IMR-90 (cell line): ENCODE results near the gene PDZK1. TPM values are rescaled to one million over a fixed set of nuclear protein-coding genes. Genes with fewer than 3 reads are reported as not detected.
A peak's percentile ranks its signal among the peaks of the same experiment; 100 is the strongest.

Experiments
- ATAC-seq: fragments of 200-7000 bp; cut with Tn5 transposase; 2 replicates; pipeline ENCODE4 v1.9.1; 2020; ENCODE audit warnings: low read depth, mild to moderate bottlenecking, moderate library complexity
- Bru-seq: library from RNA; stranded (reverse); fragments of 400-500 nt; gene quantifications from one replicate; lab custom pipeline; 2021; lab: Mats Ljungman, UMichigan
- BruChase-seq, 2 experiments: library from RNA; stranded (reverse); fragments of 400-500 nt; gene quantifications; one replicate each; lab custom pipeline; 2021; lab: Mats Ljungman, UMichigan
- BruUV-seq: library from RNA; stranded (reverse); fragments of 400-500 nt; replicated peaks from 2 replicates; lab custom pipeline; 2021; lab: Mats Ljungman, UMichigan
- CTCF ChIA-PET: fragments of 300-600 bp; formaldehyde crosslinking; extraction: SDS; loops from one replicate; lab custom pipeline; 2021; ENCODE audit warnings: antibody characterized with exemption; lab: Yijun Ruan, JAX
- POLR2A ChIA-PET: fragments of 300-600 bp; sonication (Branson Sonifier 250); formaldehyde crosslinking; loops from one replicate; lab custom pipeline; 2022; ENCODE audit warnings: antibody characterized with exemption; ENCODE audit not compliant: unreplicated experiment; lab: Charles Lee
- DNase-seq: peaks from one replicate; pipeline ENCODE4 v3.0.0; 2013
- H2AFZ ChIP-seq: replicated peaks from 2 replicates; pipeline ENCODE3; 2013; ENCODE audit warnings: low read length, mild to moderate bottlenecking; ENCODE audit not compliant: poor library complexity
- H2AK5ac ChIP-seq: 2 replicates; pipeline ENCODE4 v1.6.1; 2013; ENCODE audit warnings: low read depth, low read length, inconsistent platforms
- H2AK9ac ChIP-seq: replicated peaks from 2 replicates; pipeline ENCODE3; 2013; ENCODE audit warnings: mild to moderate bottlenecking, low read depth, low read length, moderate library complexity; ENCODE audit not compliant: poor library complexity
- H2BK120ac ChIP-seq: 2 replicates; pipeline ENCODE4 v1.6.1; 2013; ENCODE audit warnings: low read depth, low read length, inconsistent platforms
- H2BK15ac ChIP-seq: 3 replicates; pipeline ENCODE4 v1.6.1; 2013; ENCODE audit warnings: low read depth, low read length, inconsistent platforms
- H2BK20ac ChIP-seq: 2 replicates; pipeline ENCODE4 v1.6.1; 2013; ENCODE audit warnings: low read depth, mild to moderate bottlenecking, inconsistent platforms, low read length, moderate library complexity
- H2BK5ac ChIP-seq: 2 replicates; pipeline ENCODE4 v1.6.1; 2013; ENCODE audit warnings: mild to moderate bottlenecking, low read depth, low read length, inconsistent platforms; ENCODE audit not compliant: poor library complexity, severe bottlenecking
- H3K14ac ChIP-seq: replicated peaks from 2 replicates; pipeline ENCODE4 v1.6.1; 2013; ENCODE audit warnings: low read depth, low read length, inconsistent platforms
- H3K18ac ChIP-seq: 2 replicates; pipeline ENCODE4 v1.6.1; 2013; ENCODE audit warnings: low read depth, low read length, control low read depth
- H3K23ac ChIP-seq: 2 replicates; pipeline ENCODE4 v1.6.1; 2013; ENCODE audit warnings: low read depth, low read length, inconsistent platforms
- H3K27ac ChIP-seq: 2 replicates; pipeline ENCODE4 v1.5.1; 2013; ENCODE audit warnings: mild to moderate bottlenecking, control low read depth, low read length; ENCODE audit not compliant: insufficient read depth
- H3K27me3 ChIP-seq: 2 replicates; pipeline ENCODE4 v1.6.1; 2013; ENCODE audit warnings: low read length; ENCODE audit not compliant: control insufficient read depth, insufficient read depth
- H3K36me3 ChIP-seq: 2 replicates; pipeline ENCODE4 v1.6.1; 2013; ENCODE audit warnings: low read length, mixed read lengths; ENCODE audit not compliant: control insufficient read depth, insufficient read depth
- H3K4ac ChIP-seq: 2 replicates; pipeline ENCODE4 v1.6.1; 2013; ENCODE audit warnings: low read depth, low read length, inconsistent platforms
- H3K4me1 ChIP-seq: 2 replicates; pipeline ENCODE4 v1.6.1; 2013; ENCODE audit warnings: low read length, mixed read lengths; ENCODE audit not compliant: control insufficient read depth, insufficient read depth
- H3K4me2 ChIP-seq: 2 replicates; pipeline ENCODE4 v1.6.1; 2013; ENCODE audit warnings: low read depth, mild to moderate bottlenecking, control low read depth, low read length, moderate library complexity
- H3K4me3 ChIP-seq: 2 replicates; pipeline ENCODE4 v1.5.1; 2013; ENCODE audit warnings: low read depth, mild to moderate bottlenecking, control low read depth, low read length, moderate library complexity; ENCODE audit not compliant: insufficient read depth
- H3K56ac ChIP-seq: 2 replicates; pipeline ENCODE4 v1.6.1; 2013; ENCODE audit warnings: low read length, inconsistent platforms; ENCODE audit not compliant: insufficient read depth; ENCODE audit errors: extremely low read depth
- H3K79me1 ChIP-seq, 2 experiments: 2 replicates each; pipeline ENCODE4 v1.6.1; 2013; ENCODE audit warnings: low read length in 2 of 2, inconsistent platforms in 1 of 2, low read depth in 1 of 2
- H3K9ac ChIP-seq: 2 replicates; pipeline ENCODE4 v1.6.1; 2013; ENCODE audit warnings: low read depth, low read length, control low read depth
- H3K9me1 ChIP-seq: 2 replicates; pipeline ENCODE4 v1.6.1; 2013; ENCODE audit warnings: low read length, inconsistent platforms; ENCODE audit not compliant: insufficient read depth
- H3K9me3 ChIP-seq: 2 replicates; pipeline ENCODE4 v1.6.1; 2013; ENCODE audit warnings: low read length; ENCODE audit not compliant: control insufficient read depth, insufficient read depth
- H4K20me1 ChIP-seq: 2 replicates; pipeline ENCODE4 v1.6.1; 2013; ENCODE audit warnings: low read length, inconsistent platforms; ENCODE audit not compliant: insufficient read depth
- H4K5ac ChIP-seq: 2 replicates; pipeline ENCODE4 v1.6.1; 2013; ENCODE audit warnings: mild to moderate bottlenecking, low read depth, low read length, control low read depth
- H4K8ac ChIP-seq, 2 experiments: 2 replicates each; pipeline ENCODE4 v1.6.1; 2013; ENCODE audit warnings: low read depth in 2 of 2, low read length in 2 of 2, control low read depth in 1 of 2, inconsistent platforms in 1 of 2
- H4K91ac ChIP-seq: 2 replicates; pipeline ENCODE4 v1.6.1; 2013; ENCODE audit warnings: low read depth, low read length, inconsistent platforms; ENCODE audit not compliant: insufficient read depth
- CEBPB ChIP-seq: IDR thresholded peaks from 2 replicates; pipeline ENCODE4 v1.6.1; 2012; ENCODE audit warnings: low read depth, low read length, improper control_type of control experiment
- CHD1 ChIP-seq: IDR thresholded peaks from 2 replicates; pipeline ENCODE4 v1.6.1; 2012; ENCODE audit warnings: low read depth, low read length, improper control_type of control experiment
- ELK1 ChIP-seq: fragments of 150-350 bp; IDR thresholded peaks from 2 replicates; pipeline ENCODE4 v1.6.1; 2016; ENCODE audit warnings: low read depth, mild to moderate bottlenecking, low read length, moderate library complexity, borderline replicate concordance
- FOS ChIP-seq: fragments of 150-350 bp; IDR thresholded peaks from 2 replicates; pipeline ENCODE4 v1.6.1; 2016; ENCODE audit warnings: low read depth, low read length
- MAZ ChIP-seq: IDR thresholded peaks from 2 replicates; pipeline ENCODE4 v1.6.1; 2012; ENCODE audit warnings: low read depth, mild to moderate bottlenecking, low read length, improper control_type of control experiment, moderate library complexity, borderline replicate concordance
- NFE2L2 ChIP-seq: fragments of 150-350 bp; IDR thresholded peaks from 2 replicates; pipeline ENCODE4 v1.6.1; 2016; ENCODE audit warnings: low read depth, mild to moderate bottlenecking, low read length
- POLR2A ChIP-seq: IDR thresholded peaks from 2 replicates; pipeline ENCODE4 v1.6.1; 2012; ENCODE audit warnings: mild to moderate bottlenecking, low read depth, low read length
- RCOR1 ChIP-seq: IDR thresholded peaks from 2 replicates; pipeline ENCODE4 v1.6.1; 2012; ENCODE audit warnings: mild to moderate bottlenecking, low read length, improper control_type of control experiment; ENCODE audit not compliant: insufficient replicate concordance
- RFX5 ChIP-seq: IDR thresholded peaks from 2 replicates; pipeline ENCODE4 v1.8.0; 2012; ENCODE audit warnings: low read depth, mild to moderate bottlenecking, low read length, moderate library complexity
- SMC3 ChIP-seq: fragments of 150-350 bp; IDR thresholded peaks from 2 replicates; pipeline ENCODE4 v1.6.1; 2016; ENCODE audit warnings: low read depth, mild to moderate bottlenecking, antibody characterized with exemption, low read length, moderate library complexity
- WGBS, 2 experiments: methylation state at CpG; one replicate each; pipeline versions ENCODE4 v1.1.5 to v1.1.7; 2013; ENCODE audit warnings: missing lambda C conversion rate in 2 of 2; ENCODE audit not compliant: insufficient read length in 1 of 2; ENCODE audit errors: extremely low coverage in 2 of 2; 5-methylcytosine and 5-hydroxymethylcytosine counted together
- dilution Hi-C: fragments of 300-500 bp; cut with HindIII; formaldehyde crosslinking; loops from one replicate; pipeline ENCODE4 v1.14.3; 2018; ENCODE audit warnings: low sequenced_read_pairs; ENCODE audit not compliant: unreplicated experiment
- in situ Hi-C: fragments of 300-500 bp; cut with MboI; formaldehyde crosslinking; loops from 3 replicates; pipeline ENCODE4 v1.14.3; 2019; ENCODE audit warnings: low sequenced_read_pairs, inconsistent platforms, mixed read lengths
- intact Hi-C: fragments of 100-400 bp; cut with micrococcal nuclease; formaldehyde crosslinking; loops from 2 replicates; pipeline ENCODE4 v1.10.0; 2022
- long read RNA-seq: library from polyadenylated mRNA; unstranded; transcript quantifications from one replicate; pipeline ENCODE4 v2.0.0, GENCODE V29; 2021; ENCODE audit not compliant: unreplicated experiment
- polyA plus RNA-seq, 3 experiments: library from polyadenylated mRNA; depleted of rRNA; stranded (reverse); fragments of >200 nt; gene quantifications; 2 replicates each; pipeline ENCODE4 v1.2.3, GENCODE V29; 2012; ENCODE audit warnings: low replicate concordance in 1 of 3
- total RNA-seq: library from RNA; depleted of rRNA; stranded (reverse); fragments of >200 nt; gene quantifications from 2 replicates; pipeline ENCODE4 v1.2.3, GENCODE V29; 2012; rRNA removed

PDZK1 gene
- total RNA-seq (1.4 and 1.7 TPM in 2 replicates), polyA plus RNA-seq (2012; rRNA removed) (1.6 and 2.1 TPM in 2 replicates), Bru-seq, nascent RNA (percentile 40 among the genes with signal in this experiment), BruChase-seq, experiment 1, labeled RNA remaining after a 6-hour chase (percentile 63 among the genes with signal in this experiment), BruChase-seq, experiment 2, labeled RNA remaining after a 2-hour chase (percentile 58 among the genes with signal in this experiment)
- polyA plus RNA-seq (2012; cell fraction: cytosol; rRNA removed) = 0.21 and 1.9 TPM in 2 replicates
- 0.42 and 4.7 TPM in 2 replicates for polyA plus RNA-seq (2012; cell fraction: nucleus; rRNA removed; ENCODE audit: low replicate concordance)
- long read RNA-seq, partial matches to known transcripts = 0 of 1 reads
- long read RNA-seq, other reads (novel, unspliced or antisense) = 1 of 1 reads

DNA sequence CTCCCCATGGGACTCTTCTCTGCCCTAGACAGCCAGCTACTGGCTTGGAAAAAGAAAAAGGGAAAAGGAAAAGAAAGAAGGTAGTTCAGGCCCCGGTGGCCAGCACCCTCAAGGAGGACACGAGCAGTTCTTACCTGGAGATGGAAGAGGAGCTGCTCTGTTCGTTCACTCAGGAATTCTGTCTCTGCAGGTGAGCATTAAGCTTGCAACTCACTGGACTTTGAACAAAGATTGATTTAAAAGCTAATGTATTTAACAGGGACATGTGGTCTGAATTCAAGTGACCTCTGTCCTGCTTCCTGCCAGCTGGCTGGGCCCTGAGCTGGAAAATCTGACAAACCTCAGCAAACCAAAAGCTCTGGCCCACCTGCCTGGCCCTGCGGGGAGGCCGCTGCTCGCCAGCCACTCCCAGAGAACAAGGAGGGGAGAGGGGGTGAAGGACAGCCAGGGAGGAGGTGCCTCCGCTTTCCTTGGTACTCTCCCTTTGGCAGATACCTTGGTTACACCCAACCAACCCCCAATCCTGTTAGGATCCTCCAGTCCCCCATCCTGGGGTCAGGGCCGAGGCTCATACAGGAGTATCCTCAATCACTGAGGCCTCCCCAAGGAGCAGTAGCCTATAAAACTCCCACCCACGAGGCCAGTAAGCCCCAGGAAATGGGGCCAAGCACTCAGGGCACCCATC, at the start of gene PDZK1:
PDZK1 (minus strand) TSS at position 186 of the 685 bp plus-strand sequence. CDS start 19,347 bp downstream, outside the sequence.
- H3K9me1 ChIP-seq = peaks cover 15% of the 10 kb centered on the region
- H3K23ac ChIP-seq = peak within 1 kb of the TSS; percentile 86
- H2BK5ac ChIP-seq = no peak within 1 kb of the TSS
- H3K18ac ChIP-seq = peak within 1 kb of the TSS; percentile 26; the same call in 1 of the 2 replicates
- peak within 1 kb of the TSS; percentile 77 for H2AK9ac ChIP-seq
- H3K4me2 ChIP-seq = no peak within 1 kb of the TSS
- no peaks in the 10 kb centered on the region for H3K79me1 ChIP-seq
- H3K9me3 ChIP-seq = no peaks in the 10 kb centered on the region
- DNase-seq (no peak), ATAC-seq (no peak)
- 83% methylated on average over 1 of the region's 9 CpGs; no CpG with 5 or more reads in 1 of the 2 experiments for WGBS, 2 experiments
- no peaks in the 10 kb centered on the region for H3K27me3 ChIP-seq
- intact Hi-C loops (no loop called here), dilution Hi-C loops (no loop called here), in situ Hi-C loops (no loop called here)
- H3K36me3 ChIP-seq = no peaks in the 10 kb centered on the region
- peak within 1 kb of the TSS in 1 of 2 experiments; percentile 65; a peak in 2 of 4 replicates for H4K8ac ChIP-seq
- peak within 1 kb of the TSS; percentile 18; the same call in 1 of the 3 replicates for H2BK15ac ChIP-seq
- ChIA-PET CTCF (interaction anchor here (1.2 to 1.9 kb wide), 2 partner anchors 12 to 14 kb away, joined by 3 to 4 read pairs; no protein-coding TSS in a partner anchor), POLR2A (no interaction called here)
- H3K4me1 ChIP-seq = peaks cover 17% of the 10 kb centered on the region
- H2BK120ac ChIP-seq = peak within 1 kb of the TSS; percentile 70
- BruUV-seq = no TSS peak
- H2AK5ac ChIP-seq = peak within 1 kb of the TSS; percentile 65
- no peak within 1 kb of the TSS for H3K56ac ChIP-seq
- H4K20me1 ChIP-seq = no peaks in the 10 kb centered on the region
- peak within 1 kb of the TSS; percentile 20; the same call in 1 of the 2 replicates for H2BK20ac ChIP-seq
- no peak within 1 kb of the TSS for H3K9ac ChIP-seq
- TF ChIP-seq POLR2A (no peak), FOS (no peak), NFE2L2 (no peak), CHD1 (no peak), RCOR1 (no peak), SMC3 (no peak), ELK1 (no peak), RFX5 (no peak), CEBPB (no peak), MAZ (no peak)
- H4K91ac ChIP-seq = peak within 1 kb of the TSS; percentile 32
- H3K4ac ChIP-seq = peak within 1 kb of the TSS; percentile 60; the same call in 1 of the 2 replicates
- peak within 1 kb of the TSS; percentile 38 for H3K14ac ChIP-seq
- H3K4me3 ChIP-seq = no peak within 1 kb of the TSS
- peak within 1 kb of the TSS; percentile 15; the same call in 1 of the 2 replicates for H4K5ac ChIP-seq
- peak within 1 kb of the TSS; percentile 81 for H2AFZ ChIP-seq
- H3K27ac ChIP-seq = no peak within 1 kb of the TSS
